GM21423 (cell line): ENCODE results near the gene TTLL11.
A peak's percentile ranks its signal among the peaks of the same experiment; 100 is the strongest.

Experiments used
- ATAC-seq: cut with Tn5 transposase; IDR thresholded peaks from one replicate; pipeline ENCODE4 v1.9.1; 2021; ENCODE audit warnings: mild to moderate bottlenecking, moderate library complexity; ENCODE audit not compliant: unreplicated experiment

The TTLL11 gene

GRCh38 chr9:122092611-122093506 lies at the start of gene TTLL11:
Gene TTLL11, minus strand, starts transcription at chr9:122093308. Its CDS starts 160 bp downstream, at chr9:122093148.
- peak; percentile 94 for ATAC-seq

GRCh38 chr9:122141671-122142070 lies 48.6 kb upstream of the TTLL11 start:
- ATAC-seq: no peak

- ATAC-seq: no peak
Observed at GRCh38 chr9:122140368-122141193, 47.5 kb upstream of the TTLL11 start.

- no peak for ATAC-seq
Observed at GRCh38 chr9:122138560-122139268, 45.6 kb upstream of the TTLL11 start.

GRCh38 chr9:122135529-122135859 lies 42.4 kb upstream of the TTLL11 start:
- ATAC-seq: no peak

GRCh38 chr9:122134822-122135528 lies 41.9 kb upstream of the TTLL11 start:
- ATAC-seq: no peak

- ATAC-seq: no peak
Observed at GRCh38 chr9:122133984-122134535, 41.0 kb upstream of the TTLL11 start.

- ATAC-seq: no peak
Observed at GRCh38 chr9:122133263-122133983, 40.3 kb upstream of the TTLL11 start.

GRCh38 chr9:122132539-122132938 lies 39.4 kb upstream of the TTLL11 start:
- no peak for ATAC-seq

GRCh38 chr9:122131401-122132001 lies 38.4 kb upstream of the TTLL11 start:
- ATAC-seq: no peak

- no peak for ATAC-seq
Observed at GRCh38 chr9:122130837-122131236, 37.7 kb upstream of the TTLL11 start.

- ATAC-seq: no peak
Observed at GRCh38 chr9:122129969-122130368, 36.9 kb upstream of the TTLL11 start.

- ATAC-seq: no peak
Observed at GRCh38 chr9:122128969-122129343, 35.8 kb upstream of the TTLL11 start.

GRCh38 chr9:122128007-122128968 lies 35.2 kb upstream of the TTLL11 start:
- no peak for ATAC-seq

- ATAC-seq: no peak
Observed at GRCh38 chr9:122127396-122127798, 34.3 kb upstream of the TTLL11 start.

- no peak for ATAC-seq
Observed at GRCh38 chr9:122126331-122127261, 33.5 kb upstream of the TTLL11 start.
